ENCODE measurements around the gene CNOT6L.

GRCh38 chr4:77734928-77735327, 84.2 kb downstream of the CNOT6L start:
- no peak for TF ChIP-seq CTCF (IDR thresholded peaks at IDR 0.05)
- TF ChIP-seq POLR2AphosphoS5 (IDR thresholded peaks at IDR 0.05): no peak
- TF ChIP-seq POLR2A (IDR thresholded peaks at IDR 0.05; ENCODE audit: low read depth): no peak
- TF ChIP-seq EP300 (IDR thresholded peaks at IDR 0.05): no peak

Measured in esophagus muscularis mucosa (tissue), 4 donors.